Osteocyte (in vitro differentiated cells): ENCODE data around the gene RYR3. TPM values are rescaled to one million over a fixed set of nuclear protein-coding genes. Genes with fewer than 3 reads are reported as not detected.

Source experiments
- DNase-seq: peaks from one replicate; pipeline ENCODE4 v3.0.0; 2021; ENCODE audit warnings: mixed read lengths; ENCODE audit not compliant: unreplicated experiment; ENCODE audit errors: extremely low spot score
- H3K27ac Mint-ChIP-seq: one replicate; pipeline ENCODE4 v1.8.0; 2021; ENCODE audit warnings: mild to moderate bottlenecking, mixed read lengths; ENCODE audit not compliant: unreplicated experiment
- H3K27me3 Mint-ChIP-seq: one replicate; pipeline ENCODE4 v1.8.0; 2021; ENCODE audit warnings: mixed read lengths; ENCODE audit not compliant: unreplicated experiment
- H3K36me3 Mint-ChIP-seq: one replicate; pipeline ENCODE4 v1.8.0; 2021; ENCODE audit warnings: mixed read lengths; ENCODE audit not compliant: unreplicated experiment
- H3K4me1 Mint-ChIP-seq: one replicate; pipeline ENCODE4 v1.8.0; 2021; ENCODE audit warnings: mixed read lengths; ENCODE audit not compliant: unreplicated experiment
- H3K4me3 Mint-ChIP-seq: one replicate; pipeline ENCODE4 v1.8.0; 2021; ENCODE audit warnings: mild to moderate bottlenecking, moderate library complexity, mixed read lengths; ENCODE audit not compliant: unreplicated experiment
- H3K9me3 Mint-ChIP-seq: one replicate; pipeline ENCODE4 v1.8.0; 2021; ENCODE audit warnings: mixed read lengths; ENCODE audit not compliant: unreplicated experiment
- total RNA-seq: library from RNA; stranded (reverse); gene quantifications from 2 replicates; pipeline ENCODE4 v1.2.1, GENCODE V29; 2021
- TF ChIP-seq, protein P1 (sequence below): fragments of 200-600 bp; sonication (generic); IDR thresholded peaks from 2 replicates; pipeline ENCODE4 v1.5.0; 2021; ENCODE audit warnings: antibody characterized with exemption, mild to moderate bottlenecking, moderate library complexity

RYR3 gene
- total RNA-seq, 1 donor from 2014 or later, result not detected

DNA sequence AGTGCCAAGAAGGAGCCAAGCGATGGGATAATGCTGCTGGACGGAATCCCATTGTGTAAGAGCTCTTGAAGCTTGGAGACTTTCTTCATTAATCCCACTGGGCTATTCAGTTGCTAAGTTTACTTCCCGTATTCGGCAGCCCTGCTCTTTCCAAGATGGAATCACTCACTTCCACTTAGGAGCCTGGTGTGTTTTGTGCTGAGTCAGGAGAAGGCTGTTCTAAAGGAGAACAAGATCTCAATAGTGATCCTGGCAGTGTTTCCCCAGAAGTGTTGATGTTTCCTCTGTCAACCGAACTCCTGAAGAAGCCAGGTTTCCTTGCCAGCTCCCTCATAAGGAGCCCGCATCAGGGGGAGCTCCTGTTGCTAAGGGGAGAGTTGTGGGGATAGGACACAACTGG, 387.4 kb downstream of the RYR3 start:
- H3K4me1 Mint-ChIP-seq, result peaks cover 2% of the 10 kb centered on the region
- no peak for DNase-seq
- H3K27ac Mint-ChIP-seq, result no peak overlapping the region

DNA sequence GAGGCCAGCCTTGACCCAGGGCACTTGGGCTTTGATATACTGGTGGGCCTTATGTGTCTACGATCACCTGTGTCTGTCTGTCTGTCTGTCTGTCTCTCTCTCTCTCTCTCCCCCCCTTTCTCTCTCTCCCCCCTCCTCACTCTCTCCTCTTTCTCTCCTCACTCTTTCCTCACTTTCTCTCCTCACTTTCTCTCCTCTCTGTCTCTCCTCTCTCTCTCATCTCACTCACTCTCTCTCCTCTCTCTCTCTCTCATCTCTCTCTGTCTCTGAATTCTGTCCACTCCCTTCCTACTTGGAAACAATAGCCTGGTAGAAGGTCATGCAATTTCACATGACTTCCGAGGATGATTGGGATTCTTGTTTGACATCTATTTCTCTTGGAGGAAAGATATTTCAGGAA, 388.4 kb downstream of the RYR3 start:
- Mint-ChIP-seq H3K4me3 (no peak overlapping the region), H3K9me3 (no peaks in the 10 kb centered on the region), H3K4me1 (peaks cover 2% of the 10 kb centered on the region), H3K27me3 (peaks cover 38% of the 10 kb centered on the region), H3K27ac (no peak overlapping the region), H3K36me3 (no peaks in the 10 kb centered on the region)
- TF ChIP-seq, protein P1, sequence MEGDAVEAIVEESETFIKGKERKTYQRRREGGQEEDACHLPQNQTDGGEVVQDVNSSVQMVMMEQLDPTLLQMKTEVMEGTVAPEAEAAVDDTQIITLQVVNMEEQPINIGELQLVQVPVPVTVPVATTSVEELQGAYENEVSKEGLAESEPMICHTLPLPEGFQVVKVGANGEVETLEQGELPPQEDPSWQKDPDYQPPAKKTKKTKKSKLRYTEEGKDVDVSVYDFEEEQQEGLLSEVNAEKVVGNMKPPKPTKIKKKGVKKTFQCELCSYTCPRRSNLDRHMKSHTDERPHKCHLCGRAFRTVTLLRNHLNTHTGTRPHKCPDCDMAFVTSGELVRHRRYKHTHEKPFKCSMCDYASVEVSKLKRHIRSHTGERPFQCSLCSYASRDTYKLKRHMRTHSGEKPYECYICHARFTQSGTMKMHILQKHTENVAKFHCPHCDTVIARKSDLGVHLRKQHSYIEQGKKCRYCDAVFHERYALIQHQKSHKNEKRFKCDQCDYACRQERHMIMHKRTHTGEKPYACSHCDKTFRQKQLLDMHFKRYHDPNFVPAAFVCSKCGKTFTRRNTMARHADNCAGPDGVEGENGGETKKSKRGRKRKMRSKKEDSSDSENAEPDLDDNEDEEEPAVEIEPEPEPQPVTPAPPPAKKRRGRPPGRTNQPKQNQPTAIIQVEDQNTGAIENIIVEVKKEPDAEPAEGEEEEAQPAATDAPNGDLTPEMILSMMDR, result no peak
- no peak for DNase-seq

More for the DNA sequence above, 387.4 kb downstream of the RYR3 start:
- peaks cover 43% of the 10 kb centered on the region for H3K27me3 Mint-ChIP-seq
- TF ChIP-seq, protein P1, result no peak
- H3K36me3 Mint-ChIP-seq, result no peaks in the 10 kb centered on the region
- no peaks in the 10 kb centered on the region for H3K9me3 Mint-ChIP-seq
- H3K4me3 Mint-ChIP-seq, result no peak overlapping the region

DNA sequence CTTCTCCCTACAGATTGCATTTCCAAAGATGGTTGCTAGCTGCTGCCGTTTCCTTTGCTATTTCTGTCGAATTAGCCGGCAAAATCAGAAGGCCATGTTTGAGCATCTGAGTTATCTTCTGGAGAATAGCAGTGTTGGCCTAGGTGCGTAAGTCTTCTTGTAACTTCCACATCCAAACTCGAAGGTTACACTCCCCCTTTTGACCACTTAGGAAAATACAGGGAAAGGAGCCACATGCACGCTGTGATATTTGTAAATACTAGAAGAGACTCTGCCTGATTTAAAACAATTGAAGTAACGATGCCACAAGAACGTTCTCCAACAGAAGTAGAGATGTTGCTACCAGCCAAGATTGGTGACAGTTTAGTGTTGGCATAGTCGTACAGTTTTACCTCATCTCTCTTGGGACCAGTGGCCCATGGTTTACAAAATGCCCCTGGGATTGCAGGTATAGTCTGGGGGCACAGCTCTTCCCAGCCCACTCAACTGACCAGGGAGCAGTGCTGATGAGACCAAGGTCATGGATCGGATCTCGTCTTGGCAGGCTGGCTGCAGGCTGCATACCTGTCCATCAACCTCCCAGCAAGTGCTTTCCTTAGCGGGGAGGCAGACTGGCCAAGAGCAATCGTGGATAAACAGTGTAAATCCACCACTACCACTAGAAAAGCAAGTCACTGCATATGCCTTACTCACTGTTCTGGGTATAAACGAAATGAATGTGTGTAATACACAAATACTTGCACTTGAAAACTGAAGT, 389.1 kb downstream of the RYR3 start:
- no peaks in the 10 kb centered on the region for H3K9me3 Mint-ChIP-seq
- H3K4me3 Mint-ChIP-seq, result no peak overlapping the region
- H3K27ac Mint-ChIP-seq, result no peak overlapping the region
- TF ChIP-seq, protein P1, result peak; percentile 26
- no peak for DNase-seq
- peaks cover 38% of the 10 kb centered on the region for H3K27me3 Mint-ChIP-seq
- H3K36me3 Mint-ChIP-seq, result no peaks in the 10 kb centered on the region
- H3K4me1 Mint-ChIP-seq, result peaks cover 2% of the 10 kb centered on the region

GRCh38 chr15:33700695-33701303, 390.0 kb downstream of the RYR3 start:
- no peaks in the 10 kb centered on the region for H3K36me3 Mint-ChIP-seq
- H3K4me1 Mint-ChIP-seq, result peaks cover 2% of the 10 kb centered on the region
- no peaks in the 10 kb centered on the region for H3K9me3 Mint-ChIP-seq
- TF ChIP-seq, protein P1, result peak; percentile 95
- DNase-seq, result peak; percentile 90
- H3K27ac Mint-ChIP-seq, result no peak overlapping the region
- H3K4me3 Mint-ChIP-seq, result no peak overlapping the region
- peaks cover 32% of the 10 kb centered on the region for H3K27me3 Mint-ChIP-seq

DNA sequence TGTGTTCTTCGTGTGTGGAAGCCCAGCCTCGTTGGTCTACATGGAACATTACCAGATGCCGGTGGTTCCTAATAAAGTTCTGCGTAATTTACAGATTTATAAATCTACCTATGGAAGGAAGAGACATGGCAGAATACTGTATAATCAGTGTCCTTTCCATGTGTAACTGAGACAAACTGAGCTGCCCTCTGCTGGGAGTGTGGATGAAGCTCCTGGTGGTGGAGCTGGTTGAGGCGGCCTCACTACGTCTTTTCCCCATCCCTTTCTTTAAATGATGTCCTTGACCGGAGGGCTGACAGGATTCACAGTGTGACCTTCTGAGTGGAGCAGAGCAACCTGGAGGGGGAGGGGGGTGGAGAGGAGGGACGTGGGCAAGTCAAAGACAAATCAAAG, 390.5 kb downstream of the RYR3 start:
- H3K27ac Mint-ChIP-seq, result no peak overlapping the region
- DNase-seq, result no peak
- peaks cover 2% of the 10 kb centered on the region for H3K4me1 Mint-ChIP-seq
- no peaks in the 10 kb centered on the region for H3K9me3 Mint-ChIP-seq
- H3K4me3 Mint-ChIP-seq, result no peak overlapping the region
- H3K27me3 Mint-ChIP-seq, result peaks cover 29% of the 10 kb centered on the region
- TF ChIP-seq, protein P1, result no peak
- no peaks in the 10 kb centered on the region for H3K36me3 Mint-ChIP-seq
